T-helper 1 cell treated with Interleukin-12 subunit alpha and Interleukin-12 subunit beta and Interleukin-4 antibody, amounts not matched to agents 30 μg/mL and 1 μg/mL, for 36 hours (primary cell): ENCODE measurements around the gene THOC6.
A peak's percentile ranks its signal among the peaks of the same experiment; 100 is the strongest.

Experiments
- H3K27ac Mint-ChIP-seq: one replicate; pipeline ENCODE4 v1.8.0; 2021; ENCODE audit warnings: mild to moderate bottlenecking, mixed read lengths
- H3K27me3 Mint-ChIP-seq: one replicate; pipeline ENCODE4 v1.8.0; 2021; ENCODE audit warnings: low read depth, mixed read lengths
- H3K36me3 Mint-ChIP-seq: one replicate; pipeline ENCODE4 v1.8.0; 2021; ENCODE audit warnings: low read depth, mixed read lengths
- H3K4me1 Mint-ChIP-seq: one replicate; pipeline ENCODE4 v1.8.0; 2021; ENCODE audit warnings: low read depth, mixed read lengths
- H3K4me3 Mint-ChIP-seq: one replicate; pipeline ENCODE4 v1.8.0; 2021; ENCODE audit warnings: mild to moderate bottlenecking, moderate library complexity, mixed read lengths
- H3K9me3 Mint-ChIP-seq: one replicate; pipeline ENCODE4 v1.8.0; 2021; ENCODE audit warnings: mixed read lengths

The THOC6 gene

GRCh38 chr16:3023669-3024478 is at the start of gene THOC6, which contains the start of gene HCFC1R1:
TSS of gene THOC6 (plus strand) at chr16:3024035. CDS start at chr16:3024327, 292 bp downstream.
TSS of gene HCFC1R1 (minus strand) at chr16:3023942. CDS start at chr16:3023941, 1 bp downstream.
- Mint-ChIP-seq H3K36me3 (peaks cover 4% of the 10 kb centered on the region), H3K27me3 (no peaks in the 10 kb centered on the region), H3K9me3 (no peaks in the 10 kb centered on the region), H3K4me3 (peak within 1 kb of the TSS; percentile 87), H3K4me1 (peaks cover 35% of the 10 kb centered on the region), H3K27ac (peak within 1 kb of the TSS; percentile 91)

- Mint-ChIP-seq H3K4me3 (no peak overlapping the region), H3K27ac (no peak overlapping the region), H3K27me3 (no peaks in the 10 kb centered on the region), H3K4me1 (peaks cover 14% of the 10 kb centered on the region), H3K9me3 (no peaks in the 10 kb centered on the region), H3K36me3 (peaks cover 4% of the 10 kb centered on the region)
Measured at GRCh38 chr16:2974319-2975056, 49.3 kb upstream of the THOC6 start.

- peaks cover 4% of the 10 kb centered on the region for H3K36me3 Mint-ChIP-seq
- no peak overlapping the region for H3K27ac Mint-ChIP-seq
- no peak overlapping the region for H3K4me3 Mint-ChIP-seq
- peaks cover 14% of the 10 kb centered on the region for H3K4me1 Mint-ChIP-seq
- no peaks in the 10 kb centered on the region for H3K9me3 Mint-ChIP-seq
- H3K27me3 Mint-ChIP-seq, result no peaks in the 10 kb centered on the region
Measured at GRCh38 chr16:2975161-2975795, 48.6 kb upstream of the THOC6 start.

- Mint-ChIP-seq H3K4me3 (no peak overlapping the region), H3K36me3 (peaks cover 4% of the 10 kb centered on the region), H3K4me1 (peaks cover 8% of the 10 kb centered on the region)
Measured at GRCh38 chr16:2976201-2976600, 47.6 kb upstream of the THOC6 start.

DNA sequence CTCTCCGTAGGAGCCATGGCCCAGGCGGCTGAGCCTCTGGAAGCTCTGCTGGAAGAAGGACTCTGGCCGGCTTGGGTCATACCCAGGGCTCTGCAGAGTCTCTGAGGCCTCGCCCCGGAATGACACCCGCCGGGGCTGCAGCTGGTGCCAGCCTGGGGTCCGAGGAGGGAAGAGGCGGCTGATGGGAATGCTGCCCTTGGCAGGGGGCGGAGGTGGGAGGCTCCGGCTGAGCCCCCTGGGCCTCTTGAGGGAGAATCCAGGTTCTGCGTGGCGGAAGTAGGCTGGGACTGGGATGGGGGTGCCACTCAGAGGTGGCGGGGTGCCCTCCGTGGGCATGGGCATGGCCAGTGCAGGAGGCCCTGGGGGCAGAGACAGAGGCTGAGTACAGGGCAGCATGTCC is 47.2 kb upstream of the THOC6 start:
- H3K36me3 Mint-ChIP-seq, result peaks cover 4% of the 10 kb centered on the region
- no peaks in the 10 kb centered on the region for H3K9me3 Mint-ChIP-seq
- H3K27ac Mint-ChIP-seq, result no peak overlapping the region
- H3K4me1 Mint-ChIP-seq, result peaks cover 9% of the 10 kb centered on the region
- no peak overlapping the region for H3K4me3 Mint-ChIP-seq
- no peaks in the 10 kb centered on the region for H3K27me3 Mint-ChIP-seq

More at GRCh38 chr16:2976201-2976600, 47.6 kb upstream of the THOC6 start:
- Mint-ChIP-seq H3K27me3 (no peaks in the 10 kb centered on the region), H3K9me3 (no peaks in the 10 kb centered on the region), H3K27ac (no peak overlapping the region)

DNA sequence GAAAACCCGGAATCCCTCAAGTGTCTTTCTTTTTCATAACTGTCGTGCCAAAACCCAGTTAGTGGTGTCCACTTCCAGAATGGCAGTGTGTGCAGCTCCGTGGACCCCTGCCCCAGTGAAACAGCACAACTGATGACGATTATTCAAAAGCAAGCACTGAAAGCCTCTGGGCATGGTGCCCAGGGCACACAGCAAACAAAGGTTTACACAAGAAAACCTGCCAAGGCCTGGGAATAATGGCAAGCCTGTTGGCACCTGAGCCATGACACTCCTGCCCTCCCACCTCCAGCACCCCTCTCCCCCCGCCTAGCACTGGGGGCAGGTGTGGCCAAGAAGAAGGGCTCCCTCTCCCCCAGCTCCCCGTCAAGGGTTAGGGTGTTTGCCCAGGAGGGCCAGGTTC is 46.4 kb upstream of the THOC6 start:
- Mint-ChIP-seq H3K36me3 (peaks cover 1% of the 10 kb centered on the region), H3K27me3 (peaks cover 3% of the 10 kb centered on the region), H3K27ac (no peak overlapping the region), H3K4me1 (peaks cover 9% of the 10 kb centered on the region), H3K9me3 (no peaks in the 10 kb centered on the region), H3K4me3 (no peak overlapping the region)

DNA sequence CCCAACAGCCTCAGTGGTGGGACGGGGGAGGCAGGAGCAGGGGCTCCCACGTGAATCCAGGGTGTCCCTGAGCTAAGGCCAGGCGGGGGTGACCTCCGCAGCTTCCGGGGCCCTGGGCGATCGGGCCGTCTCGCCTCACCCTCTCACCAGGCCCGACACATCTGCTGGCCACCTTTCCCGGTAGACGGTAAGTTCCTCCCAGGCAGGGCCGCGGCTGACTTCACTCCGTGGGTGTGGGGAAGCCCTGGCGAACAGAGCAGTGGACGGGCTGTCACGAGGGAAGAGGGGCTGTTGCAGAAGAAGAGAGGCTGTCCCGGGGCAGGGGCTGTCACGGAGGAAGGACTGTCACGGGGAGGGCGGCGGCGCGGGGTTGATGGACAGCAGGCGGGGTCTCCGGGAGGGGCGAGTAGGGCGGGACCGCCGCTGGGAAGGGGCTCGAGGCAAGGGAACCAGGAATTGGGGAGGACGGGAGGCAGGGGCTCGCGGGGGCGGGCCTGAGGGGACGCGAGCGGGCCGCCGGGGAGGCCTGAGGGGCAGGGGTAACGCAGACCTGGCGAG is 44.1 kb upstream of the THOC6 start:
- Mint-ChIP-seq H3K27me3 (peaks cover 7% of the 10 kb centered on the region), H3K9me3 (no peaks in the 10 kb centered on the region), H3K27ac (peak overlapping the region; percentile 79), H3K4me1 (peaks cover 12% of the 10 kb centered on the region), H3K36me3 (peaks cover 1% of the 10 kb centered on the region), H3K4me3 (peak overlapping the region; percentile 91)

- Mint-ChIP-seq H3K9me3 (no peaks in the 10 kb centered on the region), H3K27ac (peak within 1 kb of the TSS; percentile 83), H3K36me3 (peaks cover 1% of the 10 kb centered on the region), H3K4me1 (peaks cover 12% of the 10 kb centered on the region), H3K4me3 (peak within 1 kb of the TSS; percentile 91), H3K27me3 (peaks cover 7% of the 10 kb centered on the region)
Measured at GRCh38 chr16:2980227-2981176, 43.3 kb upstream of the THOC6 start, which contains the start of gene PKMYT1. TSS of gene PKMYT1 (minus strand) at chr16:2980446. CDS start at chr16:2979657, 789 bp downstream.

DNA sequence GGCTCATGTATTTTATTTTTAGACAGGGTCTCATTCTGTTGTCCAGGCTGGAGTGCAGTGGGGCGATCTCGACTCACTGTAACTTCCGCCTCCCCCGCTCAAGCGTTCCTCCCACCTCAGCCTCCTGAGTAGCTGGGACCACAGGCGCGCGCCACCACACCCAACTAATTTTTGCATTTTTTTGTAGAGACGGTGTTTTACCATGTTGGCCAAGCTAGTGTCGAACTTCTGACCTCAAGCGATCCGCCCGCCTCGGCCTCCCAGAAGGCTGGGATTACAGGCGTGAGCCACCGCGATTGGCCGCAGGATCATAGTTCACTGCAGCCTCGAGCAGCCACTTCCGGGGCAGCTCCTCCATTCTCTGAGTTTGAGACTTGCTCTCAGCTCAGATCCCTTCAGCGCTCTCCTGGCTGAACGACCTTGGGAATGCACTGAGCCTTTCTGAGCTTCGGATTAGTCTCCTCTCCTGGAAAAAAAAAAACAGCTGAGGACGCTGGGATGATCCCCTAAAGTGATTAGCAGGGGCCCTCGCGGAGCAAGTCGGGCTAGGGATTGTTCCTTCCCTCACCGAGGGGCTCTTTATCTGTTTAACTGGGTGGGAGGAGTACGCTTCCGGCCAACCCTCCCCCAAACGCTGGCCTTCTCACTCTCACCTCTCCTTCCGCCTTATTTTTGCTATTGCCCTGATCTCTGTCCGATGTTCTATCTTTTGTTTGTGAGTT is 42.5 kb upstream of the THOC6 start:
- peak overlapping the region; percentile 84 for H3K4me3 Mint-ChIP-seq
- peaks cover 7% of the 10 kb centered on the region for H3K27me3 Mint-ChIP-seq
- H3K9me3 Mint-ChIP-seq, result no peaks in the 10 kb centered on the region
- peak overlapping the region; percentile 83 for H3K27ac Mint-ChIP-seq
- H3K36me3 Mint-ChIP-seq, result peaks cover 1% of the 10 kb centered on the region
- H3K4me1 Mint-ChIP-seq, result peaks cover 12% of the 10 kb centered on the region

GRCh38 chr16:2981899-2982250 is 42.0 kb upstream of the THOC6 start:
- Mint-ChIP-seq H3K27me3 (peaks cover 7% of the 10 kb centered on the region), H3K27ac (peak overlapping the region; percentile 67), H3K4me1 (peaks cover 12% of the 10 kb centered on the region), H3K36me3 (peaks cover 1% of the 10 kb centered on the region), H3K4me3 (peak overlapping the region; percentile 81), H3K9me3 (no peaks in the 10 kb centered on the region)

DNA sequence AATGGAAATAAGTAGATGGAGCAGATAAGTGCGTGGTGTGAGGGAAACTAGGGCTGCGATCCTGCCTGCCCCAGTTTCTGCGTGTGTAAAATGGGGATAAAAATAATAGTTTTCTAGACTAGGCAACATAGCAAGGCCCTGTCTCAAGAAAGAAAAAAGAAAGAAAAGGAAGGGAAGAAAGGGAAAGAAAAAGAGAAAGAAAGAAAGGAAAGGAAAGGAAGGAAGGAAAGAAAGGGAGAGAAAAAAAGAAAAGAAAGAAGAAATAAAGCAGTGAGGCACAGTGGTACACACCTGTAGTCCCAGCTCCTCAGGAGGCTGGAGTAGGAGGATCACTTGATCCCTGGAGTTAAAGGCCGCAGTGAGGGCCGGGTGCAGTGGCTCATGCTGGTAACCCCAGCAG is 41.4 kb upstream of the THOC6 start:
- Mint-ChIP-seq H3K27me3 (peaks cover 7% of the 10 kb centered on the region), H3K9me3 (no peaks in the 10 kb centered on the region), H3K36me3 (peaks cover 1% of the 10 kb centered on the region), H3K4me1 (peaks cover 12% of the 10 kb centered on the region), H3K27ac (peak overlapping the region; percentile 12), H3K4me3 (peak overlapping the region; percentile 16)

GRCh38 chr16:2983706-2984136 is 40.1 kb upstream of the THOC6 start:
- H3K4me3 Mint-ChIP-seq, result peak overlapping the region; percentile 48
- H3K27ac Mint-ChIP-seq, result no peak overlapping the region
- no peaks in the 10 kb centered on the region for H3K9me3 Mint-ChIP-seq
- peaks cover 9% of the 10 kb centered on the region for H3K4me1 Mint-ChIP-seq
- peaks cover 1% of the 10 kb centered on the region for H3K36me3 Mint-ChIP-seq
- H3K27me3 Mint-ChIP-seq, result peaks cover 7% of the 10 kb centered on the region

- Mint-ChIP-seq H3K27ac (no peak overlapping the region), H3K27me3 (peaks cover 7% of the 10 kb centered on the region), H3K4me3 (no peak overlapping the region), H3K4me1 (peaks cover 9% of the 10 kb centered on the region), H3K9me3 (no peaks in the 10 kb centered on the region), H3K36me3 (peaks cover 1% of the 10 kb centered on the region)
Measured at GRCh38 chr16:2985462-2985861, 38.4 kb upstream of the THOC6 start.
